Aorta (tissue), 5 donors: ENCODE measurements around the gene RANBP3. TPM values are rescaled to one million over a fixed set of nuclear protein-coding genes. Genes with fewer than 3 reads are reported as not detected.

Experiments
- ATAC-seq: fragments of 200-7000 bp; cut with Tn5 transposase; one replicate; pipeline ENCODE4 v1.9.1; 2022; ENCODE audit warnings: moderate library complexity; ENCODE audit not compliant: low FRiP score
- DNase-seq, 2 donors: peaks; one replicate each; pipeline ENCODE4 v3.0.0-alpha.2; 2020
- H3K27ac ChIP-seq, 2 donors: one replicate each; pipeline ENCODE4 v1.5.1; 2013; ENCODE audit warnings: low read length in 2 of 2, mild to moderate bottlenecking in 2 of 2, moderate library complexity in 2 of 2, control low read depth in 1 of 2, inconsistent platforms in 1 of 2, low read depth in 1 of 2
- H3K27me3 ChIP-seq, 2 donors: one replicate each; pipeline ENCODE4 v1.6.1; 2013; ENCODE audit warnings: control low read depth in 1 of 2, low read length in 1 of 2, mild to moderate bottlenecking in 1 of 2, moderate library complexity in 1 of 2; ENCODE audit not compliant: insufficient read depth in 2 of 2, control insufficient read depth in 1 of 2
- H3K36me3 ChIP-seq, 2 donors: one replicate each; pipeline ENCODE4 v1.6.1; 2013; ENCODE audit warnings: control low read depth in 1 of 2, low read length in 1 of 2, mild to moderate bottlenecking in 1 of 2; ENCODE audit not compliant: insufficient read depth in 2 of 2, control insufficient read depth in 1 of 2
- H3K4me1 ChIP-seq, 2 donors: one replicate each; pipeline ENCODE4 v1.6.1; 2013; ENCODE audit warnings: low read length in 2 of 2, control low read depth in 1 of 2, mild to moderate bottlenecking in 1 of 2, moderate library complexity in 1 of 2; ENCODE audit not compliant: insufficient read depth in 2 of 2, control insufficient read depth in 1 of 2
- H3K4me3 ChIP-seq, 2 donors: one replicate each; pipeline ENCODE4 v1.5.1; 2013; ENCODE audit warnings: low read length in 2 of 2, control low read depth in 1 of 2, mild to moderate bottlenecking in 1 of 2
- H3K9me3 ChIP-seq: one replicate; pipeline ENCODE4 v1.6.1; 2013; ENCODE audit warnings: mild to moderate bottlenecking, low read length; ENCODE audit not compliant: control insufficient read depth
- WGBS, 2 donors: extraction: QIAGEN DNeasy Blood & Tissue Kit; methylation state at CpG; one replicate each; pipeline ENCODE4 v1.1.7; 2013; 5-methylcytosine and 5-hydroxymethylcytosine counted together
- intact Hi-C, 2 donors: fragments of 100-400 bp; cut with DNase I; formaldehyde crosslinking; loops; one replicate each; pipeline versions ENCODE4 v1.14.2 to v1.15.0; 2022
- polyA plus RNA-seq, 2 donors: library from polyadenylated mRNA; stranded (reverse); fragments of 200-250 nt; gene quantifications; one replicate each; pipeline ENCODE4 v1.2.3, GENCODE V29; 2013
- total RNA-seq, 2 donors: library from RNA; stranded (reverse); fragmentation: NEBNext Ultra II Directional; extraction: Animal tissue kit (Norgen Biotek cat#: 25700); gene quantifications; one replicate each; pipeline ENCODE4 v1.2.1, GENCODE V29; 2021
- donor health status: healthy with polysubstance abuse.
- donor health status: Bipolar disorder and iron deficiency.
- donor health status: DM: no; HTN: no; CAD: no.
- donor health status: DM: no; HTN: no; CAD: no.
- donor health status: DM: yes; HTN: yes; CAD: no.

The RANBP3 gene
- total and polyA plus RNA-seq, 4 donors, result 19.5 to 63.2 (median 50.6) TPM

- ATAC-seq (no peak), DNase-seq (peak in 1 of 2 donors; percentile 34)
- Histone ChIP-seq H3K9me3 (no peaks in the 10 kb centered on the region), H3K4me3 (no peak overlapping the region), H3K36me3 (no peaks in the 10 kb centered on the region), H3K27ac (no peak overlapping the region), H3K27me3 (no peaks in the 10 kb centered on the region), H3K4me1 (peaks cover 0 to 6% of the 10 kb centered on the region in 2 donors)
- 67 to 72% methylated on average over 14 of the region's 14 CpGs for WGBS, 2 donors
- intact Hi-C loops, result no loop called here
These were observed 18.5 kb downstream of the RANBP3 start for GRCh38 chr19:5959260-5960004.

- H3K4me3 ChIP-seq, result no peak overlapping the region
- no peak for ATAC-seq
- H3K9me3 ChIP-seq, result no peaks in the 10 kb centered on the region
- no peaks in the 10 kb centered on the region for H3K36me3 ChIP-seq
- no peaks in the 10 kb centered on the region for H3K27me3 ChIP-seq
- peaks cover 0 to 6% of the 10 kb centered on the region in 2 donors for H3K4me1 ChIP-seq
- peak in 1 of 2 donors; percentile 40 for DNase-seq
- WGBS, 2 donors, result 79 to 90% methylated on average over 10 of the region's 10 CpGs
- H3K27ac ChIP-seq, result no peak overlapping the region
- intact Hi-C loops, result no loop called here
These were observed 19.2 kb downstream of the RANBP3 start for GRCh38 chr19:5958851-5959122.

- intact Hi-C loops, result no loop called here
- DNase-seq (peak in 1 of 2 donors; percentile 9), ATAC-seq (no peak)
- H3K27me3 ChIP-seq, result no peaks in the 10 kb centered on the region
- no peaks in the 10 kb centered on the region for H3K36me3 ChIP-seq
- WGBS, 2 donors, result 89 to 91% methylated on average over 21 of the region's 21 CpGs
- peaks cover 0 to 6% of the 10 kb centered on the region in 2 donors for H3K4me1 ChIP-seq
- H3K9me3 ChIP-seq, result no peaks in the 10 kb centered on the region
- no peak overlapping the region for H3K4me3 ChIP-seq
- no peak overlapping the region for H3K27ac ChIP-seq
These were observed 19.7 kb downstream of the RANBP3 start for GRCh38 chr19:5958074-5958850.

- ATAC-seq (no peak), DNase-seq (peak in 1 of 2 donors; percentile 36)
- peaks cover 0 to 9% of the 10 kb centered on the region in 2 donors for H3K4me1 ChIP-seq
- no peaks in the 10 kb centered on the region for H3K9me3 ChIP-seq
- intact Hi-C loops, result no loop called here
- WGBS, 2 donors, result 84 to 85% methylated on average over 10 of the region's 10 CpGs
- H3K4me3 ChIP-seq, result no peak overlapping the region
- no peaks in the 10 kb centered on the region for H3K27me3 ChIP-seq
- H3K27ac ChIP-seq, result no peak overlapping the region
- H3K36me3 ChIP-seq, result no peaks in the 10 kb centered on the region
These were observed 20.8 kb downstream of the RANBP3 start for GRCh38 chr19:5957170-5957569.

- ATAC-seq, result no peak
- no peaks in the 10 kb centered on the region for H3K27me3 ChIP-seq
- DNase-seq, result peak; percentile 30 to 65
- H3K36me3 ChIP-seq, result no peaks in the 10 kb centered on the region
- intact Hi-C loops, result no loop called here
- no peaks in the 10 kb centered on the region for H3K9me3 ChIP-seq
- H3K4me1 ChIP-seq, result peaks cover 0 to 9% of the 10 kb centered on the region in 2 donors
- H3K27ac ChIP-seq, result no peak overlapping the region
- WGBS, 2 donors, result 88 to 89% methylated on average over 12 of the region's 12 CpGs
- no peak overlapping the region for H3K4me3 ChIP-seq
These were observed 21.2 kb downstream of the RANBP3 start for GRCh38 chr19:5956728-5957127.

GRCh38 chr19:5956323-5956722 lies 21.6 kb downstream of the RANBP3 start:
- H3K27ac ChIP-seq, result no peak overlapping the region
- no peak for DNase-seq
- ATAC-seq, result no peak
- H3K36me3 ChIP-seq, result no peaks in the 10 kb centered on the region
- intact Hi-C loops, result no loop called here
- WGBS, 2 donors, result 43 to 51% methylated on average over 3 of the region's 3 CpGs
- H3K9me3 ChIP-seq, result no peaks in the 10 kb centered on the region
- no peaks in the 10 kb centered on the region for H3K27me3 ChIP-seq
- no peak overlapping the region for H3K4me3 ChIP-seq
- peaks cover 0 to 9% of the 10 kb centered on the region in 2 donors for H3K4me1 ChIP-seq

GRCh38 chr19:5955636-5955935 lies 22.4 kb downstream of the RANBP3 start:
- Histone ChIP-seq H3K4me1 (peaks cover 0 to 6% of the 10 kb centered on the region in 2 donors), H3K4me3 (no peak overlapping the region), H3K27me3 (no peaks in the 10 kb centered on the region), H3K36me3 (no peaks in the 10 kb centered on the region), H3K27ac (no peak overlapping the region), H3K9me3 (no peaks in the 10 kb centered on the region)
- no peak for ATAC-seq
- peak in 1 of 2 donors; percentile 20 for DNase-seq
- intact Hi-C loops, result no loop called here
- WGBS, 2 donors, result 35 to 41% methylated on average over 3 of the region's 3 CpGs

- Histone ChIP-seq H3K27ac (peak overlapping the region; percentile 50 to 63), H3K4me1 (peaks cover 0 to 4% of the 10 kb centered on the region in 2 donors), H3K4me3 (no peak overlapping the region), H3K27me3 (no peaks in the 10 kb centered on the region), H3K36me3 (no peaks in the 10 kb centered on the region), H3K9me3 (no peaks in the 10 kb centered on the region)
- no peak for ATAC-seq
- no peak for DNase-seq
- intact Hi-C loops, result no loop called here
- WGBS, 2 donors, result 14 to 16% methylated on average over 6 of the region's 6 CpGs
These were observed 23.6 kb downstream of the RANBP3 start for GRCh38 chr19:5954293-5954692.

GRCh38 chr19:5953680-5954213 lies 24.2 kb downstream of the RANBP3 start:
- Histone ChIP-seq H3K4me3 (no peak overlapping the region), H3K27ac (peak overlapping the region in 1 of 2 donors; percentile 13), H3K4me1 (peaks cover 0 to 4% of the 10 kb centered on the region in 2 donors), H3K27me3 (no peaks in the 10 kb centered on the region), H3K36me3 (no peaks in the 10 kb centered on the region), H3K9me3 (no peaks in the 10 kb centered on the region)
- no peak for DNase-seq
- WGBS, 2 donors, result 31 to 33% methylated on average over 17 of the region's 17 CpGs
- intact Hi-C loops, result no loop called here
- ATAC-seq, result no peak
